LNCaP clone FGC (cell line): Measurements from ENCODE around the gene CCSER1.

Experiments used
- DNase-seq: peaks from one replicate; pipeline ENCODE4 v3.0.0-alpha.2; 2011; ENCODE audit warnings: low read depth
- H3K4me3 ChIP-seq: 2 replicates; pipeline ENCODE4 v1.5.1; 2011; ENCODE audit warnings: mild to moderate bottlenecking, low read depth, low read length, control low read depth
- TF ChIP-seq, protein P1 (sequence below): IDR thresholded peaks from 2 replicates; pipeline ENCODE4 v1.5.1; 2012; ENCODE audit warnings: mild to moderate bottlenecking; ENCODE audit not compliant: control insufficient read depth, insufficient read depth; ENCODE audit errors: extremely low read depth

The CCSER1 gene

DNA sequence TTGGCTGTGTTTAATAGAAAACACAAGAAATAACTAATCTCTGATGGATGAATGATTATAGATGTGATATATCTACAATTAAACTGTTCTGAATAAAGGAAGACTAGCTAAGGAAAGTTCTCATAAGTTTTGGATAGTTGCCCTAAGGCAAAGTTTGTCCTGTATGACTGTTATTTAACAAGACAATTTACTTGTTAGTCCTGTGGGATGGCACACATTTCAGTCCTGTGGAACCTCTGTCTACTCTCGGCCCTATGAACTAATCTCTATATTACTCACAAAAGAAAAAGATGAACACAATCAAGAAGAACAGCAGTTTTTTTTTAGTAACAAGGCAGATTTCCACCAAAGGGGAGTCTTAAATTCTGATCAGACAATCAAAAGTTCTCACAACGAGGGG is 314.6 kb downstream of the CCSER1 start:
- no peak overlapping the region for H3K4me3 ChIP-seq
- peak; percentile 57 for DNase-seq
- TF ChIP-seq, protein P1, sequence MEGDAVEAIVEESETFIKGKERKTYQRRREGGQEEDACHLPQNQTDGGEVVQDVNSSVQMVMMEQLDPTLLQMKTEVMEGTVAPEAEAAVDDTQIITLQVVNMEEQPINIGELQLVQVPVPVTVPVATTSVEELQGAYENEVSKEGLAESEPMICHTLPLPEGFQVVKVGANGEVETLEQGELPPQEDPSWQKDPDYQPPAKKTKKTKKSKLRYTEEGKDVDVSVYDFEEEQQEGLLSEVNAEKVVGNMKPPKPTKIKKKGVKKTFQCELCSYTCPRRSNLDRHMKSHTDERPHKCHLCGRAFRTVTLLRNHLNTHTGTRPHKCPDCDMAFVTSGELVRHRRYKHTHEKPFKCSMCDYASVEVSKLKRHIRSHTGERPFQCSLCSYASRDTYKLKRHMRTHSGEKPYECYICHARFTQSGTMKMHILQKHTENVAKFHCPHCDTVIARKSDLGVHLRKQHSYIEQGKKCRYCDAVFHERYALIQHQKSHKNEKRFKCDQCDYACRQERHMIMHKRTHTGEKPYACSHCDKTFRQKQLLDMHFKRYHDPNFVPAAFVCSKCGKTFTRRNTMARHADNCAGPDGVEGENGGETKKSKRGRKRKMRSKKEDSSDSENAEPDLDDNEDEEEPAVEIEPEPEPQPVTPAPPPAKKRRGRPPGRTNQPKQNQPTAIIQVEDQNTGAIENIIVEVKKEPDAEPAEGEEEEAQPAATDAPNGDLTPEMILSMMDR, result no peak

DNA sequence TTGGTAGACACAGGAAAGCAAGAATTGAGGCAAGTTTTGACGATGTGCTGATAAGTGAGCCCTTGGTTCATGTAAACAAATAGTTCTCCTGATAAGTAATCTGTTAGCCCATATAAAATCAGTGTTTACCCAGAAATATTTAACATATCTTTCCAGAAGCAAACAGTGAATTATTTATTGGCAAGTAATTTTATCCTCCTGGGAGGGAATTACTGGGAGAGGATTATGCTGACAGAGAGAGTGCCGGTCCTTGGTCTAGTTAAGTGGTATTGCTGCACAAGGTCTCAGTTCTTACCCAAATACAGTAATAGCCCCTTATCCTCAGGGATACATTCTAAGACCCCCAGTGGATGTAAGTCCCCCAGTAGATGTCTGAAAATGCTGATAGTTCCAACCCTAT is 315.4 kb downstream of the CCSER1 start:
- TF ChIP-seq, protein P1, result no peak
- DNase-seq, result peak; percentile 77
- no peak overlapping the region for H3K4me3 ChIP-seq

DNA sequence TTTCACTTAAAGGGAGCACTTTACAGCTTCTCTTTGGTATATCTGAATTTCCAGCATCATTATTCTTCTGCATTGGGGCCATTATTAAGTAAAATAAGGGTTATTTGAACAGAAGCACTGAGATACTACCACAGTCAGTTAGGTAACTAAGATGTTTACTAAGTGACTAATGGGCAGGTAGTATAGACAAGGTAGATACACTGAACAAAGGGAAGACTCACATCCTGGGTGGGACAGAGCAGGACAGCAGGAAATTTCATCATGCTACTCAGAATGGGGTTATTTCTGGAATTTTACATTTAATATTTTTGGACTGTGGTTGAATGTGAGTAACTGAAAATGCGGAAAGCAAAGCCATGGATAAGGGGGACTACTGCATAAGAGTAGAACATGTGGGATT is 316.0 kb downstream of the CCSER1 start:
- no peak overlapping the region for H3K4me3 ChIP-seq
- no peak for DNase-seq
- TF ChIP-seq, protein P1, result no peak

DNA sequence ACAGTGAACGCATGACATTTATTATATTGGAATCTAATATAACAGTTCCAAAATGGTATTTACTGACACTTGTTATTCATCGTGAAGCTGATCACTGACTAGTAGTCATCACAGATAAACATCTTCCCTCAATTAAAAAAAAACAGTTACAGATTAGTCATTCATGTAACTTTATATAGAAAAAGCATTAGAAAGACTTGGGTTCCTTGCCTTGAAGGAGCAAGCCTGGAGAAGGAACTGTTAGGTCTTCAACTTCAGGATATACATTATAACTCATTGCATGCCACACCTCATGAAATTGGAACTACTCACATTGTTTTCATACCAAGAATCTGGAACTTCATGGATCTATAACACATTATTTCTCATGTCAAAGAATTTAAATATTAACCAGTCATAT is 317.7 kb downstream of the CCSER1 start:
- H3K4me3 ChIP-seq, result no peak overlapping the region
- TF ChIP-seq, protein P1, result no peak
- no peak for DNase-seq

DNA sequence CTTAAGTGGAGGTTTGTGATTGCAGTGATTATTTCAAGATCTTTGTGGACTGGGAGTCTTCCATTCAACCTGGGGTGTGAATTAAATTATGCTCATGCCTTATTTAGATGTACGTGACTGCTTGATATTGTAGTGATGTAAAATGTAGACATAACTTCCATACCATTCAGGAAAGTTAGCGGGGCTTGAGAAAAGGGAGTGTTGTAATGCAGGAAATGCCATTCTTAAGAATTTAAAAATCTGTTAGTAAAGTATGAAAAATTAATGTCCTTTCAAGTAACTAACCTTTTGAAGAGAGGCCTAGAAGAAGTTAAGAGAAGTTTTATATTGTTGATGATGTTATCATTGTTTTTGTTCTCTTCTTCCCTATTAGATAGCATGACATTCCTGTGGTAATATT is 318.2 kb downstream of the CCSER1 start:
- H3K4me3 ChIP-seq, result no peak overlapping the region
- TF ChIP-seq, protein P1, result no peak

DNA sequence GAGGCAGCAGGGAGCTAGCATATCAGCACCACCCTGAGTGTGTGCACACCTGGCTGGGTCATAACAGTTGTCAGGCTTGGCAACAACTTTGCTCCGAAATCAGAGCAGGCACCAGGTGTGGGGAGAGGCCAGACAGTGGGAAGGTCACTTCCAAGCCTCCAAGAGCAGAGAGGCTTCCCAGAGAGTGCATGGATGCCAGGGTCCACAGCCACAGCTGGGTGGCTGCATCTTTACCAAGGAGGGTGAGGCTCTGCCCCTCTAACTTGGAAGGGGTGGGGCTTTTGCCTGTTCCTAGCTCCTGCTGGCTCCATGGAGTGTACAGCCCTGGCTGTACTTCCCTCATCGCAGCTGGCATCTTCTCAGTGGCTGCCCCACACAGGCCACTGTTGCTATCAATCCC is 322.4 kb downstream of the CCSER1 start:
- DNase-seq, result no peak
- no peak overlapping the region for H3K4me3 ChIP-seq
- TF ChIP-seq, protein P1, result no peak

More for the DNA sequence above, 318.2 kb downstream of the CCSER1 start:
- no peak for DNase-seq

DNA sequence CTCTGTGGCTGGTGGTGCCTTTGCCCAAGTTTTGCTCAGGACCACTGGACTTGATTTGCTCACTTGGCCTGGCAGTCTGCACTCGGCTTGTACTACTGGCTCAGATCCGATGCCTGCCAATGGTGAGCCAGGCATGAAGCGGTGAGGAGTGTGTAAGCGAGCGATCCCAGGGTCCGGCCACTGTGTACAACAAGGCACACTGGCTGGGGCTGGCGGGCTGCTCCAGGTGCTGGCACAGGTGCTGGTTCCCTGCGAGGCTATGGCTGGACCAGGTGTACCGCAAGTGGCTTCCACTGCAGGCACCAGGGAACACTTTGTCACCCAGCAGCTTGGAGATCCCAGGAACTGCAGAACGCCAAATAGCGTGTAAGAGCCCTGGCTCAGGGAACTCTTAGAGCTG is 329.7 kb downstream of the CCSER1 start:
- TF ChIP-seq, protein P1, result no peak
- DNase-seq, result no peak
- H3K4me3 ChIP-seq, result no peak overlapping the region
